ENCODE results near the gene MEIOSIN.

DNA sequence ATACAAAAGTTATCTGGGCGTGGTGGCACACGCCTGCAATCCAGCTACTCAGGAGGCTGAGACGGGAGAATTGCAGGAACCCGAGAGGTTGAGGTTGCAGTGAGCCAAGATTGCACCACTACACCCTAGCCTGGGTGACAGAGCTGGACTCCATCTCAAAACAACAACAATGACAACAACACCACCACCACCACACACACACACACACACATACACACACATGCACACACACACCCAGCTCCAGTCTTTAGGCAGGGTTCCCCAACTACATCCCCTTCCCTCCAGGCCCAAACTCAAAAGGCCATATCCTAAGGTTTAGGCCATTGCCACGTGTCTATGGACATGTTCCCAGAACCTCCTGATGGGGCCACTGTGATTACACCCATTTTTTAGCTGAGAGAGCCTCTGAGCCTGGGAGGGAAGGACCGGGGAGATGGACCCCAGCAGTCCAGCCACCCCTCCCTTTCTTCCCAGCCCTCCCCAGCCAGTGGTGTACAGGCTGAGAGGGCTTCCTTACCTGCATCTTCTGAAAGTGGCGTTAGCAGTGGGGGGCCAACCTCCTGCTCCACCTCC lies 68.5 kb downstream of the MEIOSIN start:
- TF ChIP-seq, protein P1, sequence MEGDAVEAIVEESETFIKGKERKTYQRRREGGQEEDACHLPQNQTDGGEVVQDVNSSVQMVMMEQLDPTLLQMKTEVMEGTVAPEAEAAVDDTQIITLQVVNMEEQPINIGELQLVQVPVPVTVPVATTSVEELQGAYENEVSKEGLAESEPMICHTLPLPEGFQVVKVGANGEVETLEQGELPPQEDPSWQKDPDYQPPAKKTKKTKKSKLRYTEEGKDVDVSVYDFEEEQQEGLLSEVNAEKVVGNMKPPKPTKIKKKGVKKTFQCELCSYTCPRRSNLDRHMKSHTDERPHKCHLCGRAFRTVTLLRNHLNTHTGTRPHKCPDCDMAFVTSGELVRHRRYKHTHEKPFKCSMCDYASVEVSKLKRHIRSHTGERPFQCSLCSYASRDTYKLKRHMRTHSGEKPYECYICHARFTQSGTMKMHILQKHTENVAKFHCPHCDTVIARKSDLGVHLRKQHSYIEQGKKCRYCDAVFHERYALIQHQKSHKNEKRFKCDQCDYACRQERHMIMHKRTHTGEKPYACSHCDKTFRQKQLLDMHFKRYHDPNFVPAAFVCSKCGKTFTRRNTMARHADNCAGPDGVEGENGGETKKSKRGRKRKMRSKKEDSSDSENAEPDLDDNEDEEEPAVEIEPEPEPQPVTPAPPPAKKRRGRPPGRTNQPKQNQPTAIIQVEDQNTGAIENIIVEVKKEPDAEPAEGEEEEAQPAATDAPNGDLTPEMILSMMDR (conservative IDR thresholded peaks at IDR 0.05; ENCODE audit: low read depth, low read length): no peak
- TF ChIP-seq POLR2A (IDR thresholded peaks at IDR 0.05; ENCODE audit: low read depth, low read length) (no peak), CEBPB (IDR thresholded peaks at IDR 0.05; ENCODE audit: low read depth, low read length) (no peak), RAD21 (IDR thresholded peaks at IDR 0.05; ENCODE audit: low read length) (no peak), MAZ (IDR thresholded peaks at IDR 0.05; ENCODE audit: borderline replicate concordance, low read depth, low read length) (no peak), RFX5 (IDR thresholded peaks at IDR 0.05; ENCODE audit: low read depth, low read length) (no peak), NFE2L2 (IDR thresholded peaks at IDR 0.05; ENCODE audit: low read depth, low read length) (no peak), BHLHE40 (IDR thresholded peaks at IDR 0.05; ENCODE audit: low read depth, low read length) (no peak), RCOR1 (IDR thresholded peaks at IDR 0.05; ENCODE audit: insufficient replicate concordance, low read length) (no peak), SMC3 (IDR thresholded peaks at IDR 0.05; ENCODE audit: low read depth, low read length) (no peak), MAFK (IDR thresholded peaks at IDR 0.05; ENCODE audit: low read depth, low read length) (no peak), MXI1 (IDR thresholded peaks at IDR 0.05; ENCODE audit: borderline replicate concordance, low read depth, low read length) (no peak), FOS (IDR thresholded peaks at IDR 0.05; ENCODE audit: low read depth, low read length) (no peak)
- TF ChIP-seq, protein P2, sequence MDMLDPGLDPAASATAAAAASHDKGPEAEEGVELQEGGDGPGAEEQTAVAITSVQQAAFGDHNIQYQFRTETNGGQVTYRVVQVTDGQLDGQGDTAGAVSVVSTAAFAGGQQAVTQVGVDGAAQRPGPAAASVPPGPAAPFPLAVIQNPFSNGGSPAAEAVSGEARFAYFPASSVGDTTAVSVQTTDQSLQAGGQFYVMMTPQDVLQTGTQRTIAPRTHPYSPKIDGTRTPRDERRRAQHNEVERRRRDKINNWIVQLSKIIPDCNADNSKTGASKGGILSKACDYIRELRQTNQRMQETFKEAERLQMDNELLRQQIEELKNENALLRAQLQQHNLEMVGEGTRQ (IDR thresholded peaks at IDR 0.05; ENCODE audit: low read depth, low read length): no peak
